Motor neuron (in vitro differentiated cells): Measurements from ENCODE around the gene MRRF. TPM values are rescaled to one million over a fixed set of nuclear protein-coding genes. Genes with fewer than 3 reads are reported as not detected.

Source experiments
- ATAC-seq, 8 experiments: fragments of 200-7000 bp; cut with Tn5 transposase; replicated peaks in 6 of 8; 2 replicates each; pipeline ENCODE4 v1.8.0; 2021; ENCODE audit warnings: mild to moderate bottlenecking in 8 of 8, moderate library complexity in 8 of 8
- H3K27ac ChIP-seq, 2 donors: fragments of 250-450 bp; sonication (Bioruptor Pico); 2 replicates each; pipeline ENCODE4 v1.9.0; 2021; ENCODE audit warnings: antibody characterized with exemption in 2 of 2, mild to moderate bottlenecking in 2 of 2, moderate library complexity in 1 of 2
- H3K4me1 ChIP-seq, 2 donors: fragments of 250-450 bp; sonication (Bioruptor Pico); replicated peaks in 1 of 2; 2 replicates each; pipeline ENCODE4 v1.6.1; 2021; ENCODE audit warnings: antibody characterized with exemption in 2 of 2, mild to moderate bottlenecking in 2 of 2, moderate library complexity in 1 of 2
- H3K4me3 ChIP-seq, 5 donors: fragments of 250-450 bp; sonication (Bioruptor Pico); 2 replicates each; pipeline ENCODE4 v1.9.0; 2021; ENCODE audit warnings: antibody characterized with exemption in 5 of 5, mild to moderate bottlenecking in 5 of 5, moderate library complexity in 4 of 5
- WGBS, 10 experiments: fragments of 450-650 bp; shearing (Covaris generic); methylation state at CpG; one replicate each; pipeline ENCODE4 v1.0.0; 2022; 5-methylcytosine and 5-hydroxymethylcytosine counted together
- in situ Hi-C, 9 experiments: fragments of 400-800 bp; cut with MboI; loops; one replicate each; pipeline ENCODE4 v1.15.0; 2021; ENCODE audit warnings: low sequenced_read_pairs in 9 of 9, low pct_unique_long_range_greater_than_20kb in 2 of 9; ENCODE audit not compliant: unreplicated experiment in 9 of 9
- total RNA-seq, 8 experiments: library from RNA; unstranded; fragments of 300-600 nt; gene quantifications; 2 replicates each; pipeline versions ENCODE4 v1.2.3 to v1.2.4, GENCODE V29; 2022

The MRRF gene
- total RNA-seq, 8 experiments from 2014 or later: 23.1 to 81.6 (median 31.1) TPM

- in situ Hi-C loops: loop anchor here in 3 of 9 experiments (25.0 kb wide), 2 partner anchors 252 to 827 kb away; no protein-coding TSS in a partner anchor
- no peaks in the 10 kb centered on the region for H3K4me1 ChIP-seq
- no peak overlapping the region for H3K27ac ChIP-seq
- no peak overlapping the region for H3K4me3 ChIP-seq
- 67 to 100% (median 90%) methylated on average over 1 to 9 of the region's 10 CpGs for WGBS, 10 experiments
- ATAC-seq: no peak
Measured at GRCh38 chr9:122364117-122364782, 99.6 kb downstream of the MRRF start.

DNA sequence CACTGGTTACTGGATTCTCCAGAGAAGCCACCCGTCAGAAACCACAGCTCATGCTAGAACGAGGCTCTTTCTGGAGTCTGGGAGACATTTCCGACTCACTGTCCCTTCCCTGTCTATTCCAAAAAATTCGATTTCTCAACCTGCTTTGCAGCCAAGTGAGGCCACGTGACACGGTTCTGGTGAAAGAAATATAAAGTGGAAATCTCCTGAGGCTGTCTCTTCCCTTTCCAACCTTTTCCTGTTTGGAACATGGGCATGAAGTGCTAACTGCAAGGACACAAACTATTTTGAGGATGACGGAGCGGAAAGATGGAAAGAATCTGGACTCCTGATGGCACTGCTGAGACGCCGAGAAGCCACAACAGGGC, 100.1 kb downstream of the MRRF start:
- H3K4me1 ChIP-seq: no peaks in the 10 kb centered on the region
- no peak for ATAC-seq
- in situ Hi-C loops: loop anchor here in 3 of 9 experiments (25.0 kb wide), 2 partner anchors 252 to 827 kb away; no protein-coding TSS in a partner anchor
- H3K27ac ChIP-seq: no peak overlapping the region
- WGBS, 10 experiments: 11 to 90% (median 73%) methylated on average over 3 to 10 of the region's 10 CpGs; no CpG with 5 or more reads in 2 of the 10 experiments
- no peak overlapping the region for H3K4me3 ChIP-seq

- WGBS, 10 experiments: 79 to 100% (median 88%) methylated on average over 1 to 6 of the region's 6 CpGs; no CpG with 5 or more reads in 3 of the 10 experiments
- ATAC-seq: peak in 1 of 8 experiments; percentile 10
- Histone ChIP-seq H3K27ac (no peak overlapping the region), H3K4me1 (no peaks in the 10 kb centered on the region), H3K4me3 (no peak overlapping the region)
- in situ Hi-C loops: loop anchor here in 3 of 9 experiments (25.0 kb wide), 2 partner anchors 254 to 829 kb away; no protein-coding TSS in a partner anchor
Measured at GRCh38 chr9:122366074-122366660, 101.5 kb downstream of the MRRF start.

DNA sequence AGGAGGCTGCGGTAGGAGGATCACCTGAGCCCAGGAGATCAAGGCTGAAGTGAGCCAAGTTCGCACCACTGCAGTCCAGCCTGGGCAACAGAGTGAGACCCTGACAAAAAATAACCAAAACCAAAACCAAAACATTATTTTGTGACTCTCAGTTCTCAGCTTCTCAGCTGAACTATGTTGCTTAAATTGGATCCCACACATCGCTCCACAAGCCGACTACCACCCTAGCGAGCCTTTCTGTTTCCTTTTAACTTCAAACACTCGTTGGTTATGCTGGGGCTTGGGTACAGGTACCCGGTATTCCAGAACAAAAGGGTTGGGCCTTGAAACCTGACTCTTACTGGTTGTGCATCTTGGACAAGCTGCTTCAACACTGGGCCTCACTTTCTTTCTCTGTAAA, 102.4 kb downstream of the MRRF start:
- ATAC-seq: no peak
- in situ Hi-C loops: loop anchor here in 3 of 9 experiments (25.0 kb wide), 2 partner anchors 255 to 830 kb away; no protein-coding TSS in a partner anchor
- no peaks in the 10 kb centered on the region for H3K4me1 ChIP-seq
- H3K4me3 ChIP-seq: no peak overlapping the region
- WGBS, 10 experiments: 62 to 94% (median 88%) methylated on average over 1 to 6 of the region's 7 CpGs; no CpG with 5 or more reads in 1 of the 10 experiments
- no peak overlapping the region for H3K27ac ChIP-seq

GRCh38 chr9:122367774-122368460, 103.2 kb downstream of the MRRF start:
- Histone ChIP-seq H3K27ac (no peak overlapping the region), H3K4me1 (no peaks in the 10 kb centered on the region), H3K4me3 (no peak overlapping the region)
- 17 to 100% (median 67%) methylated on average over 1 to 3 of the region's 6 CpGs; no CpG with 5 or more reads in 6 of the 10 experiments for WGBS, 10 experiments
- in situ Hi-C loops: loop anchor here in 3 of 9 experiments (25.0 kb wide), 2 partner anchors 256 to 831 kb away; no protein-coding TSS in a partner anchor
- no peak for ATAC-seq

- 86% methylated on average over 1 of the region's 1 CpG; no CpG with 5 or more reads in 9 of the 10 experiments for WGBS, 10 experiments
Measured at GRCh38 chr9:122368642-122369041, 104.0 kb downstream of the MRRF start.

GRCh38 chr9:122370303-122370702, 105.6 kb downstream of the MRRF start:
- in situ Hi-C loops: loop anchor here in 3 of 9 experiments (25.0 kb wide), 2 partner anchors 258 to 833 kb away; no protein-coding TSS in a partner anchor
- H3K4me3 ChIP-seq: no peak overlapping the region
- ATAC-seq: no peak
- WGBS, 10 experiments: 13 to 70% (median 50%) methylated on average over 1 to 5 of the region's 5 CpGs; no CpG with 5 or more reads in 2 of the 10 experiments
- no peak overlapping the region for H3K27ac ChIP-seq
- peaks cover 0 to 2% of the 10 kb centered on the region in 2 donors for H3K4me1 ChIP-seq

More at GRCh38 chr9:122368642-122369041, 104.0 kb downstream of the MRRF start:
- in situ Hi-C loops: loop anchor here in 3 of 9 experiments (25.0 kb wide), 2 partner anchors 256 to 831 kb away; no protein-coding TSS in a partner anchor
- no peaks in the 10 kb centered on the region for H3K4me1 ChIP-seq
- H3K4me3 ChIP-seq: no peak overlapping the region
- no peak for ATAC-seq
- no peak overlapping the region for H3K27ac ChIP-seq

- ATAC-seq: peak; percentile 51 to 85 (median 70)
- in situ Hi-C loops: loop anchor here in 3 of 9 experiments (25.0 kb wide), 2 partner anchors 259 to 834 kb away; no protein-coding TSS in a partner anchor
- peaks cover 0 to 9% of the 10 kb centered on the region in 2 donors for H3K4me1 ChIP-seq
- 0 to 80% (median 50%) methylated on average over 1 to 4 of the region's 39 CpGs; no CpG with 5 or more reads in 3 of the 10 experiments for WGBS, 10 experiments
- H3K4me3 ChIP-seq: peak within 1 kb of the TSS in 2 of 5 donors; percentile 9 to 21
- H3K27ac ChIP-seq: no peak within 1 kb of the TSS
Measured at GRCh38 chr9:122370869-122371755, 106.4 kb downstream of the MRRF start, which contains the start of gene PTGS1. PTGS1 (plus strand) TSS chr9:122371024; CDS start chr9:122371085, 61 bp downstream.

- H3K4me1 ChIP-seq: peaks cover 4 to 15% of the 10 kb centered on the region in 2 donors
- H3K27ac ChIP-seq: no peak overlapping the region
- no peak for ATAC-seq
- in situ Hi-C loops: loop anchor here in 3 of 9 experiments (25.0 kb wide), 2 partner anchors 260 to 835 kb away; no protein-coding TSS in a partner anchor
- H3K4me3 ChIP-seq: no peak overlapping the region
- WGBS, 10 experiments: 89 to 100% (median 98%) methylated on average over 1 to 6 of the region's 8 CpGs; no CpG with 5 or more reads in 4 of the 10 experiments
Measured at GRCh38 chr9:122371846-122372245, 107.2 kb downstream of the MRRF start.

GRCh38 chr9:122372856-122373845, 108.5 kb downstream of the MRRF start:
- WGBS, 10 experiments: 73 to 100% (median 87%) methylated on average over 1 to 11 of the region's 19 CpGs; no CpG with 5 or more reads in 2 of the 10 experiments
- peaks cover 4 to 15% of the 10 kb centered on the region in 2 donors for H3K4me1 ChIP-seq
- no peak overlapping the region for H3K27ac ChIP-seq
- in situ Hi-C loops: loop anchor here in 3 of 9 experiments (25.0 kb wide), 2 partner anchors 261 to 836 kb away; no protein-coding TSS in a partner anchor
- H3K4me3 ChIP-seq: no peak overlapping the region
- ATAC-seq: no peak
